BLaER1 treated with 17β-estradiol and CSF1 and Interleukin-3, amounts not matched to agents 10 nM and 100 nM (cell line): ENCODE measurements around the gene DMRTC1B.
"Not testable (repeated sequence)": the region's sequence is repeated elsewhere in the genome, so short reads cannot be mapped to it uniquely, and the experiment has no call there.

Experiments
- H3K27ac ChIP-seq, 11 experiments: shearing (Covaris generic); formaldehyde crosslinking; 2 replicates each; pipeline ENCODE4 v1.8.1; 2022
- H3K27me3 ChIP-seq, 11 experiments: shearing (Covaris generic); formaldehyde crosslinking; 2 replicates each; pipeline ENCODE4 v1.8.1; 2022
- H3K36me3 ChIP-seq, 11 experiments: shearing (Covaris generic); formaldehyde crosslinking; 2 replicates each; pipeline ENCODE4 v1.8.1; 2022
- H3K4me1 ChIP-seq, 10 experiments: shearing (Covaris generic); formaldehyde crosslinking; 2 replicates each; pipeline ENCODE4 v1.8.1; 2022
- H3K4me2 ChIP-seq, 11 experiments: shearing (Covaris generic); formaldehyde crosslinking; 2 replicates each; pipeline ENCODE4 v1.8.1; 2022
- H3K4me3 ChIP-seq, 10 experiments: shearing (Covaris generic); formaldehyde crosslinking; 2 replicates each; pipeline ENCODE4 v1.8.1; 2022
- H3K9ac ChIP-seq, 11 experiments: shearing (Covaris generic); formaldehyde crosslinking; 2 replicates each; pipeline ENCODE4 v1.8.1; 2022
- H3K9me3 ChIP-seq, 11 experiments: shearing (Covaris generic); formaldehyde crosslinking; replicated peaks in 1 of 11; 2 replicates each; pipeline ENCODE4 v1.8.1; 2022
- H4K20me1 ChIP-seq, 11 experiments: shearing (Covaris generic); formaldehyde crosslinking; 2 replicates each; pipeline ENCODE4 v1.8.1; 2022

Gene DMRTC1B

GRCh38 chrX:72808110-72808509 is 31.4 kb downstream of the DMRTC1B start, which contains the start of gene FAM236D:
Gene FAM236D, minus strand, starts transcription at chrX:72808210. Its CDS starts 100 bp downstream, at chrX:72808110.
- not testable (repeated sequence) for H3K4me3 ChIP-seq, H4K20me1 ChIP-seq, H3K9ac ChIP-seq, H3K36me3 ChIP-seq, H3K4me2 ChIP-seq, H3K27me3 ChIP-seq, H3K4me1 ChIP-seq, H3K9me3 ChIP-seq, H3K27ac ChIP-seq

DNA sequence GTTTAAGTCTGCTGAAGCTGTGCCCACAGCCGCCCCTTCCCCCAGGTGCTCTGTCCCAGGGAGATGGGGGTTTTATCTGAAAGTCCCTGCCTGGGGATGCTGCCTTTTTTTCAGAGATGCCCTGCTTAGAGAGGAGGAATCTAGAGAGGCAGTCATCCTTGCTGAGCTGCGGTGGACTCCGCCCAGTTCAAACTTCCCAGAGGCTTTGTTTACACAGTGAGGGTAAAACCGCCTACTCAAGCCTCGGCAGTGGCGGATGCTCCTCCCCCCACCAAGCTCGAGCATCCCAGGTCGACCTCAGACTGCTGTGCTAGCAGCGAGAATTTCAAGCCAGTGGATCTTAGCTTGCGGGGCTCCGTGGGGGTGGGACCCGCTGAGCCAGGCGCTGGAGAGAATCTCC is 54.0 kb downstream of the DMRTC1B start:
- not testable (repeated sequence) for H3K27ac ChIP-seq, H3K9me3 ChIP-seq, H3K27me3 ChIP-seq, H3K4me3 ChIP-seq, H3K4me1 ChIP-seq, H3K9ac ChIP-seq, H3K4me2 ChIP-seq, H4K20me1 ChIP-seq, H3K36me3 ChIP-seq

- not testable (repeated sequence) for H3K36me3 ChIP-seq, H4K20me1 ChIP-seq, H3K4me1 ChIP-seq, H3K4me2 ChIP-seq, H3K9me3 ChIP-seq, H3K4me3 ChIP-seq, H3K9ac ChIP-seq, H3K27ac ChIP-seq, H3K27me3 ChIP-seq
Observed at GRCh38 chrX:72837532-72837931, 60.8 kb downstream of the DMRTC1B start.

DNA sequence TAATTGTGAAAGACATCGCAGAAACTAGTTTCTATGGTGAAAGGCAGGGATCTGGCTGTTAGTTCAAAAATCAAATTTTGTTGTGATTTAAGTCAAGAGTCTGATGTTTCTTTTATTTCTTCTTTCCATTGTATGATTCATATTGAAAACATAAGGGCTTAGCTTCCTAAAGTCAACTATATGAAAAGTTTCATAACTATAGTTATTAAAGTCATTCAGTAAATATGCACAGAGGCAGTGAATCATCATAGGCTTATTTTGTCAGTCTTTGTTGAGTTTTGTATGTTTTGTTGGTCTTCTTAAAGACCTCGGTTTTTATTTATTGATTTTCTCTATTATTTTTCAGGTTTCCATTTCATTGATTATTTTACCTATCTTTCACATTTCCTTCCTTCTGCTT is 106.2 kb downstream of the DMRTC1B start:
- H3K4me2 ChIP-seq, H3K9ac ChIP-seq, H3K9me3 ChIP-seq, H3K4me1 ChIP-seq, H3K27ac ChIP-seq, H4K20me1 ChIP-seq, H3K4me3 ChIP-seq, H3K36me3 ChIP-seq, H3K27me3 ChIP-seq: not testable (repeated sequence)

DNA sequence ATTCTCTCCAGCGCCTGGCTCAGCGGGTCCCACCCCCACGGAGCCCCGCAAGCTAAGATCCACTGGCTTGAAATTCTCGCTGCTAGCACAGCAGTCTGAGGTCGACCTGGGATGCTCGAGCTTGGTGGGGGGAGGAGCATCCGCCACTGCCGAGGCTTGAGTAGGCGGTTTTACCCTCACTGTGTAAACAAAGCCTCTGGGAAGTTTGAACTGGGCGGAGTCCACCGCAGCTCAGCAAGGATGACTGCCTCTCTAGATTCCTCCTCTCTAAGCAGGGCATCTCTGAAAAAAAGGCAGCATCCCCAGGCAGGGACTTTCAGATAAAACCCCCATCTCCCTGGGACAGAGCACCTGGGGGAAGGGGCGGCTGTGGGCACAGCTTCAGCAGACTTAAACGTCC is 113.0 kb downstream of the DMRTC1B start:
- not testable (repeated sequence) for H3K4me2 ChIP-seq, H4K20me1 ChIP-seq, H3K9ac ChIP-seq, H3K36me3 ChIP-seq, H3K4me3 ChIP-seq, H3K27me3 ChIP-seq, H3K4me1 ChIP-seq, H3K27ac ChIP-seq, H3K9me3 ChIP-seq
